NCI-H2171 (cell line): ENCODE measurements around the gene CDC42BPB.

Source experiments
- DNase-seq: peaks from one replicate; lab custom pipeline; 2025; lab: John Stamatoyannopoulos, UW

Gene CDC42BPB

DNA sequence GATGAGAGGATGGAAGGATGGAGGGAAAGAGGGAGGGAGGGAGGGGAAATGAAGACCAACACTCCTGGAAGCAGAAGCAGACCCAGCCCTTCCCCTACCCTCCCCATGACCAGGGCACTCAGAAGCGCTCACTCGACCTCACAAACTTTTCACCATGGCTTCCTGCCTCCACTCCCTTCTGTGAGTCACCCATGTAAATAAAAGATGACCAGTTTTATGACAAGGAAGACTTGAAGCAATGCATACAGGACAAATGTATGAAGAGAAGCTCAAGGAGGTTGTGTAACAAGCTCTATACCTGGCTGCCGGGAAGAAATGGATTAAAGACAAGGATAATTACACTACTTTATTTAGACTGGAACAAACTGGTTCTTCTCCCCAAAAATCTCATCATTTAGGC, 63.8 kb downstream of the CDC42BPB start:
- DNase-seq, result no peak

DNA sequence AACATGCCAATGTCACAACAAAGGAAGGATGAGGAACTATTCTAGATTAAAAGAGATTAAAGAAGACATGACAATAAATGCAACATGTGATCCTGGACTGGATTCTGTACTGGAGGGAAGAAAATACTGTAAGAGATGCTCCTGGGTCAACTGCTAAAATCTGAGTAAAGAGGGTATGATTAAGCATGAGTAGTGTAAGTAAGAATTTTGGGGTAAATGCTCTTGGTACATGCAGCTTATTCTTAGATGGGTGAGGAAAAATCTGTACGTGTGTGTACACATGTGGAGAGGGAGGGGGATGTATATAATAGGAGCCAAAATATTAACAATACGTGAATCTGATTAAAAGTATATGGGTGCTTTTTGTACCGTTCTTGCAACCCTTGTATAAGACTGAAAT, 66.0 kb downstream of the CDC42BPB start:
- DNase-seq, result no peak

DNA sequence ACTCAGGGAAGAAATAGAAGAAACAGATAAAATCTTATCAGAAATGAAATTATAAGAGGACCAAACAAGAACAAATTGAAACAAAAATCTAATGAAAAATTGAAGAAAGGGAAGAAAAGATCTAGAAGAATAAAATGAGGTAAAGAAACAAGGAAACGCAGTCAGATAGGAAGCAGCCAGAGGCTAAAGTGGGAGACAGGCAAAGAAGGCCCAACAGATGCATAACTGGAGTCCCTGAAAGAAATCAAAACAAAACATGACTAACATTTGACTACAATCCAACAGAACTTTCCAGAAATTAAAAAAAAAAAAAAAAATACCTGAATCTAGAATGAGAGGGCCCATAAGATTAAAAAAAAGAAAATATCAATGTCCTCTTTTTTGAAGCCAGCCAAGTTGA, 69.3 kb downstream of the CDC42BPB start:
- no peak for DNase-seq

DNA sequence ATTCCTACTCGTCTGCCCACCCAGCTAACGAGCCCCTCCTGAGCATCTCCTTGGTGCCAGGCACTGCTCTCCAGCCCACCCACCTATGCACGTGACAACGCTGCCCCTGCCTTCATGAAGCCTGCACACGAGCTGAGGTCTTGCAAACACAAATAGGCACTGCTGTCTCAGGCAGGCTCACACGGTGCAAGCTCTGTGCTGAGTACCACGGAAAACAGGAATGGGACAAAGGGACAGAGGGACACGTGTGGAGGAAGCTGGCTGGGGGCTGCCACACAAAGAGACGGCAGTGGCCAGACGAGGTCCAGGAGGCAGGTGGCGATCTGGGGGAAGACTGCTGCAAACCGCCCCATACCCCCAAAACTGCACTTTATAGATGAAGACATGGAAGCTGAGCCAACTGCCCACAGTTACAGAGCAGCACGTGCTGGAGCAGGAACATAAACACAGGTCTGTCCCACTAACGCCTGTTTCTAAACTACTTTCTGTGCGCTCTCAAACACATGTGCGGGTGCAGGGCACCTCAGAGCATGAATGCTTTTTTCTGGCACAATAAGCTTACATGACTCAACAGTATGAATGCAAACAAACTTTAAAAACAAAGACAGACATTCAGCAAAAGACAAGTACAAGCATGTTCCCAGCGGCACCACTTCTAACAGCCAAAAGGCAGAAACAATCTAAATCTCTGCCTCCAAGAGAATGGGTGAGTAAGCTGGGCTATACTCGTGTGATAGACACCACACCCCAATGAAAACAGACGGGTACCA, 70.4 kb downstream of the CDC42BPB start:
- DNase-seq, result no peak

DNA sequence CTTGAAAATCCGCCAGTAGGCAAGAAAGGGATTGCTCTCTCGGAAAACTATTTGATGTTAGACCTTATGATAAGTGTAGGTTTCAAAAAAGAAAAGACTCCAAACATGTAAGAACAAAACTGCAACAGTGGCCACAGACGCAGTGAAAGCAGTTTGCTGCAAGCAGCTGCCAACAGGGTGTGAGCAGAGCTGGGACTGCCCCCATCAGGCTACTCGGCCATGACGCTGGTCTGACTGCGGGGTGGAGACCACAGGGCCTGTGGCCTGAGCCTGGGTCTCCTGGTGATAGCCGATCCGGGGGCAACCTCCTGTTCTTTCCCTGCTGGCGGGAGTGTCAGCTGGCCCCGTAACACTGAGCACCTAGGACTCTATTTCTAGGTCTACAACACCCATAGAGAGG, 71.7 kb downstream of the CDC42BPB start:
- no peak for DNase-seq

DNA sequence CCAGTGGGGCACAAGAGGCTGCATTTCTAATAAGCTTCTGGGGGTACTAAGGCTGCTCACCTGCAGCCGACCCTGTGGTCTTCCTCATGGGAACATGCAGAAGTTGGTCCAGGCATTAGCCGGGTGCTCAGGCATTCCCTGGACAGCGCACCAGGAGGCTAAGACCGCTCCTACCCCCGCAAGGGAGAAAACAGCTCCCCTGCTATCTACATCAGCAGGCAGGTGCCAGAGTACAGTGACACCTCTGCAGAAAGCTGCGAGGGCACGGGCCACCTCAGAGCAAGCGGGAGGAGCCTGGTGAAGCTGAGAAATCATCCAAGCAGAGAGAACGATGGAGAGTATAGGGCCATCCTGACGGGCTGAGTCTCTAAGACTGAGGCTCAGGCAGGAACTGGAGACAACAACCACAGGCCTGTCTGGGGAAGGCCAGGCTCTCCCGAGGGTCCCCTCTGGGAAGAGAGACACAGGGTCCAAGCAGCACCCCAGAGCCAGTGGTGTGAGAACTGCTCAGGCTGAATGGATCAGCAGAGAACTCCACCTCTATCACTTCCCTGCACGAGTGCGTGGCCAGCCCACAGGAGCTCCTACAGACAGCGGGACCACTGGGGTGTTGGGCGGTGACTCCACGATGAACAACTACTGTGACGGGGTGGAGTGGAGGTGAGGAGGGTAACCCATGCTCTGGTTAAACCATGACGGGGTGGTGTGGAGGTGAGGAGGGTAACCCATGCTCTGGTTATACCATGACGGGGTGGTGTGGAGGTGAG, 72.8 kb downstream of the CDC42BPB start:
- no peak for DNase-seq

DNA sequence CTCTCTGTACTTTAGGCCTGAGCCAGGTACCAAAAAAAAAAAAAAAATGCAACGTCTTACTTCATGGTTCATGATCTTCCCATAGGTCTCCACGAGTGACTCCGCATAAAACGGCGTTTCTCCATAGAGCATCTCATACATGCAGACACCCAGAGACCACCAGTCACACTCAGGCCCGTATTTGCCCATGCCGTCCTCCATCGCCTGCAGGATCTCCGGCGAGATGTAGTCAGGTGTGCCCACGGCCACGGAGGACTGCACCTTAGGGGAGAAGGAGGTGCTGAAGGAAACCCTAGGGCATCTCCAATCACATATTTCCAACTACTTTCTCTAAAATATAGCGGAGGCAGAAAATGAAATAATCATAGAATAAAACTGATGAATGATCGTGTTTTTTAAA, 73.9 kb downstream of the CDC42BPB start:
- no peak for DNase-seq

DNA sequence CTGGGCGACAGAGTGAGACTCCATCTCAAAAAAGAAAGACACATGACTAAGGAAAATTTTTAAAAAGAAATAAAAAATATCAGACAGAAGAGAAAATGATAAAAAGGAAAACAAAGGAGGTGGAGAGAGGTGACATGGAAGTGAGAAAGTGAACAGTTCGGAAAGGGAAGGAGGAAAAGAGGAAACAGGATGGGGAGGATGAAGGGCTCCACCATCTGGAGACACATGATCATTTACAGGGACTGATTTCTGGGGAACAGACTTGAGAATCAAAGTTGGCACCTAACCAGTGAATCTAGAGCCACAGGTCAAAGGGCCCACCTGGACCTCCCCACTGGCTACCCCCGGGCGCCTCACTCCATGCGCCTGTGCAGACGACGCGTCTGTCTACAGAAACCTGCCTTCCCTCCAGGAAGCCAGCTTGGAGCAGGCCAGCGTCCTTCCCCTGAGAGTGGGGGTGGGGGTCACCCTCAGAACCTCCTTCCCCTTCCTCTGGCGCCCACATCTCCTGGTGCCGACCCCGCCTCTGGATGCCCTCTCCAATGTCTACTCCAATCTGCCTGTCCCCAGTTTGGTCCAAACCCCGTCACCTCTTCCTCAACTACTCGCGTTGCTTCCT, 74.4 kb downstream of the CDC42BPB start:
- DNase-seq, result no peak

DNA sequence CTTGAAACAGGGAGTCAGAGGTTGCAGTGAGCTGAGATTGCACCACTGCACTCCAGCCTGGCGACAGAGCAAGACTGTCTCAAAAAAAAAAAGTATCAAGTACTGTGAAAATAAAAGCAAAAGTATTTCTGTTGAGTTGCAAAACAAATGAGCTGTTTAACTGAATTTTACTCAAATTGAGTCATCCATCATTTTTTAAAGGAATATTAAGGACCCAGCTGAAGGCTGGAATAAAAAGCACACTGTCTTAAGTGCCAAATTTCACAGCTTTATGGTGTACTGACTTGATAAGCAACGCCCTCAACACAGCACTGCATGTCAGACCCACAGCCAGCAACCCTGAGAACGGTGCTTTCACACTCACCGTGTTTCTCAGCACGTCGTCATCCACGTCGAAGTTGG, 76.9 kb downstream of the CDC42BPB start:
- no peak for DNase-seq

DNA sequence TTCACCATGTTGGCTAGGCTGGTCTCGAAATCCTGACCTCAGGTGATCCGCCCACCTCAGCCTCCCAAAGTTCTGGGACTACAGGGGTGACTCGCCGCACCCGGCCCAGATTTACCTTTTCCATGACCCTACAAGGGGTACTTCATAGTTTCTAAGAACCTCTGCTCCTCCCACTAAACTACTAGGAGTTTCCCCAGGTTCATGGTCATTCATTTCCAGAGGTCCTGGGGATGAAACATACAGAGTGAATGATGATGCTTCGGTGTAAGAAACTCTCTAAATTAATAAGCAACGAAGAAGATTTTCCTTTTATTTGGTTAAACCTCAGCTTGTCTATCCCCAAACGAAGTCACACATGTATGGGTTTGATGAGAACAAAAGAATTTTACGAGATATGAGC, 77.9 kb downstream of the CDC42BPB start:
- DNase-seq, result no peak

DNA sequence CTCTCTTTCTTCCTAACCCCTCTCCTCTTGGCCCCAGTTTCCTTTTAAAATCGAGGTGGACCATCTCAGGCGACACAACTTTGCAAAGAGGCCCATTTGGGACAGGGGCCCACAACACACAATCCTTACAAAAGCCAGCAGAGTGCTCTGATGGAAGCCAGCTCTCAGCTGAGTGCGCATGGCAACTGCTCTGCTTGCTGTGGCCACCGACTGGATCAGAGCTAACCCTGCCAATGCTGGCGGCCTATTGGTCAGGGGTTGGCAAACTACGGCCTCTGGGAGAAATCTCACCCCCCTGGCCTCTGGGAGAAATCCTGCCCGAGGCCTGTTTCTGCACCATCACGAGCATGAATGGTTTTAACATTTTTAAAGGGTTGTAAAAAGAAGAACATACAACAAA, 79.9 kb downstream of the CDC42BPB start:
- no peak for DNase-seq

DNA sequence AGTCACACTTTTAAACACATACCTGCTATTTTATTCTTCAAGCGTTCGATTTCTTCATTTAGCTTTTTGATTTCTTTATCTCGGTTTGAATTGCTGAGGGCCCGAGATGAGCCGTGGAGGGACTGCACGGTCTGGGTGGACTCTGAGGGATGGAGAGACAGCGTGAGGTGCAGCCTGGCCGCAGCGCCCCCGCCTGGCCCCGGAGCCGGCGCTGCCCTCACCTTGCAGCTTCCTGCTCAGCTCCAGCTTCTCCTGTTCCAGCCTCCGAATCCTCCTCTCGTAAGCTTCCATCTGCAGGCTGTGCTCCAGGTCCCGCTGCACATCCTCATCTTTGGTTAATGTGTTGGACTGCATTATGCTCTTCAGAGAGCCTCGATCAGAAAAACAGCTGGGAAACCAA, 81.7 kb downstream of the CDC42BPB start:
- DNase-seq, result no peak

DNA sequence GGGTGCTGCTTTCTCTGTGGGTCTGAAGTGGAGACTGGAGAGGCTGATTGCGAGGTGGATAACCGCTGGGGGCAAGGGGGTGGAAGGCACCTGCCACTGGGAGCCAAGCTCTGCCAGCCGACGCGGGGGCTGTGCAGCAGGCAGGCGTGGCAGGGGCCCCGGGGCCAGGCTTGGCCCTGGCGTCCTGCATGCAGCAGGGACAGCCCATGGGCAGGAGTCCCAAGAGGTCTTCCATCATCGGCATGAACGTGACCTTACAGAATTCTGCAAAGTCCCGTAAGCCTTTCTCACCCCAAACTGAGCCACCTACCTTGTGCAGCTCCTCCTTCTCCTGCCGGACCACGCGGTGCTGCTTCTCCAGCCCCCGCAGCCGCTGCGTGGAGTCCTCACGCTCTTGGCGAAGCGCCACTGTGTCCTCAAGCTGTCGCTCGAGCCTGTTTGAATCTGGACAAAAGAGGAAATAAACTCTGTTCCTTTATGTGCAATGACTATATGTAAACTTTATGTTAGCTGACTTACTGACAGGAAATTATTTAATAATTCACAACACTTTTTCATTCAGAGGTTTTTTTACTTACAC, 83.6 kb downstream of the CDC42BPB start:
- DNase-seq, result no peak

DNA sequence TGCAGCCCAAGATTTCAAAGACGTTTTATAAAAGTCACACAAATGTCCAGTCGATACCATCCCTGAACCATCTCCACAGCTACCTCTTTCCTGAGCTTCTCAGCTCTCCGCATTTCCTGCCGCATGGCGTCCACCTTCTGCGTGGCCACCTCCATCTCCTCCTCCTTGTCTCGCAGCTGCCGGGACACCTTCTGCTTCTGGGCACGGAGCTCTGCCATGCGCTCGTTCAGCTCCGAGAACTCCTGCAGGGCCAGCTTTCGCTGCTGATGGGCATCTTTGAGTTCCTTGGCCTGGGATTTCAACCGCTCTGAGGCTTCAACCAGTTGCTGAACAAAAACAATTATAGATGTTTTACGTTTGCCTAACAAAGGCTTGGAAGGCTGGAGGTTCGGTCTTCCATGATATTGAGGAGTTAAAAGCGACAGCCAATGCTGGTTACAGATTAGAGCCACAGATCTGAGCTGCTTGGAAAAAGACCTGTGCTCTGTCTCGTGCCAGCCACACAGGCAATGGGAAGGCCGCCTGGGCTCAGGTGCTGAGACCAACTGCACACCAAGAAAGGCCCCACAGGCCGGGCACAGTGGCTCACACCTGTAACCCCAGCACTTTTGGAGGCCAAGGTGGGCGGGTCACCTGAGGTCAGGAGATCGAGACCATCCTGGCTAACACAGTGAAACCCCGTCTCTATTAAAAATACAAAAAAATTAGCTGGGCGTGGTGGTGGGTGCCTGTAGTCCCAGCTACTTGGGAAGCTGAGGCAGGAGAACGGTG, 85.3 kb downstream of the CDC42BPB start:
- no peak for DNase-seq

DNA sequence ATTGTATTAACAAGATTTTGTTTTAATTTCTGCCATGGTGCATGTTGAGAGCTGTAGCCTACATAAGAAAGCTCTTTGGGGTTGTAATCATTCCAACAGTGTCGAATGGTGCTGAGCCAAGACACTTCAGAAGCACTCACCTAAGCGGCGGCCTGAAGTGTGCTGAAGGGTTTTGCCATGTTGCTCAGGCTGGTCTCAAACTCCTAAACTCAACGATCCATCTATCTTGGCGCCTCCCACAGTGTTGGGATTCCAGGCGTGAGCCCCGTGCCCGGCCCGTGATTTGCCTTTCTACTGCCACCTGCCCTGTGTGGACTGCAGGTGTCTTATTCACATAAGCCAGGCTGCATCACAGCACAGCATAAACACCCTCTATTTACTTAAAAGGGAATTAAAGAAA, 86.0 kb downstream of the CDC42BPB start:
- no peak for DNase-seq

DNA sequence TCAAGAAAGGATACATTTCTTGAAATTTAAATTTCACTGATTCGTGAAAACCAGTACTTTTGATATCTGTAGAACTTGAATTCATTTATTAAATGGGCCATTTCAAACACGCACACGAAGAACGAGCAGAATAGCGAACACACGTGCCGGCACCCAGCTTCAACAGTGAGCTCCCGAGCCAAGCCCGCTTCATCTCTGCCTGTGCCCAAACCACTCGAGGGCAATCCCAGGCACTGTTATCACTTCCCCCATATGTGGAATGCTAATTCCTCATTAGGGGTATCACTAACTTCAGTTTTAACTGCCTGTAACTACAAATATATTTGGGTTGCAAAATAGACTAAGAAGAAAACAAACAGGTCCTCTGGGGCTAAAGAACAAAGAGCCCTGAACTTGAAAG, 86.9 kb downstream of the CDC42BPB start:
- DNase-seq, result no peak

DNA sequence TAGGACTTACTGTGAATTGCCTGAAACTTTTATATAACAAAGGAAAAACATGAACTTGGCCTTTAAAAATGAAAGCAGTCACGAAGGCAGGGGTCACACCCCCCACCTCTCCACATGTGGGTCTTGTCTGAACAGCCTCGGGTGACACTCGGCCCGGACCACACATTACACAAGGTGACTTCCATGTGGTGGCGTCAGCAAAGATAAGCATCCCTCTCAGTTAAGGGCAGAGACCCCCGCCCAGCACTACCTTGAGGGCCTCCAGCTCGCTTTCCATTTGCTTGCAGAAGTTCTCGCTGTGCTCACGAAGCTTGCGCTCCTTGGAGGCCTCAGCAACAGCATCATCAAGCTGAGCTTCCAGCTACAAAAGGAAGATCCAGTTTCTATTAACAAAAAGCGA, 87.4 kb downstream of the CDC42BPB start:
- DNase-seq, result no peak

DNA sequence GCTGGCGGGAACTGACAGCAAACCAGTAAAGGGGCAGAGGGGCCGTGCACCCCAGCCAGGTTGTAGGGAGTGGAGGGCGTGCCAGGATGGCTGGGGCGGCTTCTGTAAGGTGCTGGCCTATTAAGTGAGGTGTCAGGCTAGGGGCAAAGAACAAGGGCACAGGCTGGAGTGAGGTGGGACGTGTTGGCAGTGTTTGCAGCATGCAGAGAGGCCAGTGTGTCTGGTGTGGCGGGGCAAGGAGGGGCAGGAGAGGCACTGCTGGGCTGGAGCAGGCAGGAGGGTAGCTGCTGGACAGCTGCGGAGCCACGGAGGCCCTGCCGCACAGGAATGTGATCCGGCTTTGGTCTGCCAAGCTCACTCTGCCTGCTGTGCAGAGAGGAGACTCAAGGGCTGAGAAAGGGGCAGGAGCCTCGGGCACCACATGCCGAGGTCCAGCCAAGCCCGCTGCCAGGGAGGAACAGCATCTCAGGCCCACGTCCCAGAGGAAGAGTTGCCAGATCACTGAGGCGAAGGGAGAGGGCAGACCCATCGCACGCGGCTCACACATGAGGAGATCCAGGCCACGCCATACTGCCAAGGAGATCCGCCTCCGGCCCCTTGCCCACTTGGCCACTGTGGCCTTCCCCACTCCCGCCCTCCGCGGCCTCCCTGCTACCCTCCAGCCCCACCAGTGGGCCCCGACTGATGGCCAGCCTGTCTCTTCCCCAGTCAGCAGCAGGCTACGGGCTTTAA, 88.1 kb downstream of the CDC42BPB start:
- no peak for DNase-seq

DNA sequence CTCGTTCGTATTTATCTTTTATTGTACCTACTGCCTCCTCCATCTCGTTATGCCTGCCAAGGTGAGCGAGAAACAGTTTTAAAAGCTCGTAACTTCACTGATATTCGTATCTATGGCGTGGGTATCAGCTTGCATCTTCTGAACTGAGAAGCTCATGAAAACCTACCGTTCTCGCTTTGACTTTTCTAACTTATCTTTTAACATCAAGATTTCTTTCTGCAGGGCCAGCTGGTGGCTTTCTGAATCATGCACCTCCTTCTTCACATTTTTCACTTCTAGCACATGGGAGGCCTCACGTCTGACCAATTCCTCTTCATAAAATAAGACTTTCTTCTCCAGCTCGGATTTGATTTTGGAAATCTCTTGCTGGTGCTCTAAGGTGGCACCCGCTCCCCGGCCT, 89.0 kb downstream of the CDC42BPB start:
- DNase-seq, result no peak

DNA sequence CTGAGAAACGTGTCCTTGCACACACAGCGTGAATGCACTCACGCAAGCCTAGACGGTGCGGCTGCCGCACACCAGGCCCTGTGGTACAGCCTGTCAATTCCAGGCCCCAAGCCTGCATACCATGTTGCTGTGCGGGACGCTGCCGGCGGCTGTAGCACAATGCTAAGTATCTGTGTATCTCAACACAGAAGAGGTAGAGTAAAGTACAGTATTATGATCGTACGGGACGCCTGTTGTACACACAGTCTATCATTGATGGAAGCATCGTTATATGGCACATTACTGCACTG, 89.9 kb downstream of the CDC42BPB start:
- no peak for DNase-seq

DNA sequence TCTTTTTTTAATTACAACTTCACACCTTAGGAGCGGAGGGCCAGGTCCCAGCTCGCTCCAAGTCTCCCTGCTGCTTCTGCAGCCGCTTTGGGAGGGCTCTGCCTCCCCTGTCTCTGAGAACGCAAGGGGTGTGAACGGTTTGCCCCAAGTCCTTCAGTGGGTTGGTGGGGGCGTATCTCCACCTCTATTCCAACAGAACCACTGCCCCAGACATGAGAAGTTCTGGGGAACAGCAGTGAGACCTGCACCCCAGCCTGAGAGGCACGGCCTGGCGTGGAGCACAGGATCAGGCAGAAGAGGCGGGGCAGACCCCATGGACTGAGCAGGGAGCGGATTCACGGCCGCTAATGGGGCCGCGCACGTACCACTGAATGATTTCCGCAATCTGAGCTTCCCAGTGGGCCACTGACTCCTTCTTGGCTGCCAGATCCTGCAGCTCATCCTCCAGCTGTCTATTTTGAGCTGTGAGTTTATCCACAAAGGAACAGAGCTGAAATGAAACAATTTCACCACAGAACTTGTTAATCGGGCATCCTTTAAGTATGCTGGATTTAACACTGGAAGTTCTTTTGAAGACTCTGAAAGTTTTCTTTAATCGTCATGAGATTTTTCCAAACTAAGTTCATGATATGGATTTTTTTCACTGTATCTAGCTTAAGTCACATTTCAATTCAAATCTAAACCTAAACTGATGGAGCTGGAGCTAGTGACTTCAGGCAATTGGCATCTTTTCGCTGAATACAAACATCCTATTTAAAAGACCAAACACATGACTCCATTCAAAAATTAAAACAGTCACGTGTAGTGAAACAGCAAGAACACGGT, 90.5 kb downstream of the CDC42BPB start:
- DNase-seq, result no peak
